Esophagus muscularis mucosa (tissue), 4 donors: ENCODE measurements around the gene CSGALNACT2.

Experiments used
- EP300 ChIP-seq: sonication (generic); formaldehyde crosslinking; IDR thresholded peaks from one replicate; pipeline ENCODE4 v1.6.1; 2017; ENCODE audit warnings: antibody characterized with exemption
- POLR2A ChIP-seq: fragments of 450-650 bp; IDR thresholded peaks from one replicate; pipeline ENCODE4 v1.6.1; 2017; ENCODE audit warnings: antibody characterized with exemption, moderate library complexity, mild to moderate bottlenecking, low read depth
- POLR2AphosphoS5 ChIP-seq, 2 donors: sonication (generic); formaldehyde crosslinking; IDR thresholded peaks; one replicate each; pipeline ENCODE4 v1.6.1; 2017; ENCODE audit warnings: antibody characterized with exemption in 2 of 2
- TF ChIP-seq, protein P1 (sequence below), 3 experiments: fragments of 200-600 bp in 2 of 3; fragments of 450-650 bp in 1 of 3; sonication (generic) in 2 of 3; IDR thresholded peaks; one replicate each; pipeline ENCODE4 v1.5.1; 2017 to 2019; ENCODE audit warnings: antibody characterized with exemption in 3 of 3, mild to moderate bottlenecking in 2 of 3, moderate library complexity in 1 of 3

DNA sequence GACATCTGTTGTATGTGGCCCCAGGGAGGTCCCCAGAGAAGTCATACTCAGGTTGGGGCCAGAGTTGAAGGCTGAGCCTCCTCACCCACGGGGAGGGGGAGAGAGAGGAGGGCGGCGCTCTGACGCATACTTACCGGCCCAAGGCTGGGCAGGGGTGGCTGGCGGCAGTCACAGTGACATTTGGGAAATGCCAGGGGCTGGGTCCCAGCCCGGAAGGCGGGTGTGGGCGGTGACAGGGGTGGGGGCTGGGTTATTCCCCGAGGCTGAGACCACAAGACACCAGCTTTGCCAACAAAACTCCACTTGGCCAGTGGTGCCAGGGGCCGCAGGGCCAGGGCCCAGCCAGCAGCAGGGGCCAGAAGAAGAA is 87.5 kb downstream of the CSGALNACT2 start:
- TF ChIP-seq EP300: no peak
- TF ChIP-seq POLR2A: no peak
- TF ChIP-seq, protein P1, sequence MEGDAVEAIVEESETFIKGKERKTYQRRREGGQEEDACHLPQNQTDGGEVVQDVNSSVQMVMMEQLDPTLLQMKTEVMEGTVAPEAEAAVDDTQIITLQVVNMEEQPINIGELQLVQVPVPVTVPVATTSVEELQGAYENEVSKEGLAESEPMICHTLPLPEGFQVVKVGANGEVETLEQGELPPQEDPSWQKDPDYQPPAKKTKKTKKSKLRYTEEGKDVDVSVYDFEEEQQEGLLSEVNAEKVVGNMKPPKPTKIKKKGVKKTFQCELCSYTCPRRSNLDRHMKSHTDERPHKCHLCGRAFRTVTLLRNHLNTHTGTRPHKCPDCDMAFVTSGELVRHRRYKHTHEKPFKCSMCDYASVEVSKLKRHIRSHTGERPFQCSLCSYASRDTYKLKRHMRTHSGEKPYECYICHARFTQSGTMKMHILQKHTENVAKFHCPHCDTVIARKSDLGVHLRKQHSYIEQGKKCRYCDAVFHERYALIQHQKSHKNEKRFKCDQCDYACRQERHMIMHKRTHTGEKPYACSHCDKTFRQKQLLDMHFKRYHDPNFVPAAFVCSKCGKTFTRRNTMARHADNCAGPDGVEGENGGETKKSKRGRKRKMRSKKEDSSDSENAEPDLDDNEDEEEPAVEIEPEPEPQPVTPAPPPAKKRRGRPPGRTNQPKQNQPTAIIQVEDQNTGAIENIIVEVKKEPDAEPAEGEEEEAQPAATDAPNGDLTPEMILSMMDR (IDR thresholded peaks at IDR 0.05): no peak
- no peak for TF ChIP-seq POLR2AphosphoS5 (IDR thresholded peaks at IDR 0.05)
